Activated CD4-positive, alpha-beta T cell treated with anti-CD3 and anti-CD28 coated beads, Interleukin-2, amount 10 ng/mL, durations not matched to agents 7 days and 5 days (primary cell): ENCODE data around the gene ZNF14. TPM values are rescaled to one million over a fixed set of nuclear protein-coding genes. Genes with fewer than 3 reads are reported as not detected.
"Not testable (repeated sequence)": the region's sequence is repeated elsewhere in the genome, so short reads cannot be mapped to it uniquely, and the experiment has no call there.

ENCODE experiments used
- CTCF ChIA-PET: fragments of 350-600 bp; sonication (Branson Sonifier 250); formaldehyde crosslinking; loops from one replicate; lab custom pipeline; 2021; ENCODE audit warnings: antibody characterized with exemption; lab: Charles Lee
- POLR2A ChIA-PET: fragments of 350-600 bp; sonication (Branson Sonifier 250); formaldehyde crosslinking; loops from one replicate; lab custom pipeline; 2021; ENCODE audit warnings: antibody characterized with exemption; lab: Charles Lee
- DNase-seq: peaks from one replicate; pipeline ENCODE4 v3.0.0-alpha.2; 2020
- H3K27ac Mint-ChIP-seq: one replicate; pipeline ENCODE4 v1.8.0; 2021; ENCODE audit warnings: mild to moderate bottlenecking, moderate library complexity, mixed read lengths
- H3K27me3 Mint-ChIP-seq: one replicate; pipeline ENCODE4 v1.8.0; 2021; ENCODE audit warnings: mixed read lengths
- H3K36me3 Mint-ChIP-seq: one replicate; pipeline ENCODE4 v1.8.0; 2021; ENCODE audit warnings: low read depth, mixed read lengths
- H3K4me1 Mint-ChIP-seq: one replicate; pipeline ENCODE4 v1.8.0; 2021; ENCODE audit warnings: mixed read lengths
- H3K4me3 Mint-ChIP-seq: one replicate; pipeline ENCODE4 v1.8.0; 2021; ENCODE audit warnings: mild to moderate bottlenecking, moderate library complexity, mixed read lengths
- H3K9me3 Mint-ChIP-seq: one replicate; pipeline ENCODE4 v1.8.0; 2021; ENCODE audit warnings: mixed read lengths
- total RNA-seq, 2 experiments: library from RNA; stranded (reverse); gene quantifications; one replicate each; pipeline ENCODE4 v1.2.3, GENCODE V29; 2021

ZNF14 gene
- total RNA-seq, 2 experiments from 2014 or later = 7.9 to 8.9 TPM

- DNase-seq = peak; percentile 96
- Mint-ChIP-seq H3K36me3 (peaks cover 65% of the 10 kb centered on the region), H3K4me1 (peaks cover 33% of the 10 kb centered on the region), H3K27me3 (no peaks in the 10 kb centered on the region), H3K4me3 (peak within 1 kb of the TSS; percentile 76), H3K9me3 (peaks cover 10% of the 10 kb centered on the region), H3K27ac (peak within 1 kb of the TSS; percentile 97)
- POLR2A ChIA-PET = interaction anchor here (0.6 to 1.6 kb wide), 3 partner anchors 65 to 1833 kb away, joined by 3 to 5 read pairs (median 3); partner anchors contain the start of genes ZNF14 and ZNF93
- CTCF ChIA-PET = interaction anchor here (0.6 to 1.3 kb wide), 5 partner anchors 8 to 138 kb away, joined by 3 to 4 read pairs (median 3); no protein-coding TSS in a partner anchor
Measured at GRCh38 chr19:19668230-19669012, 64.5 kb downstream of the ZNF14 start, which contains the start of gene ZNF101. Gene ZNF101 (plus strand): TSS chr19:19668839. CDS start chr19:19668964, 125 bp downstream.

- POLR2A ChIA-PET = interaction anchor here (0.7 kb wide), 1 partner anchor 202 kb away, joined by 8 read pairs; no protein-coding TSS in a partner anchor
- Mint-ChIP-seq H3K27ac (peak overlapping the region; percentile 74), H3K4me1 (peaks cover 46% of the 10 kb centered on the region), H3K36me3 (peaks cover 59% of the 10 kb centered on the region)
- DNase-seq, H3K4me3 Mint-ChIP-seq, CTCF ChIA-PET, H3K27me3 Mint-ChIP-seq, H3K9me3 Mint-ChIP-seq: not testable (repeated sequence)
Measured at GRCh38 chr19:19665420-19665948, 67.4 kb downstream of the ZNF14 start.

- H3K9me3 Mint-ChIP-seq = peaks cover 3% of the 10 kb centered on the region
- no peaks in the 10 kb centered on the region for H3K27me3 Mint-ChIP-seq
- peak within 1 kb of the TSS; percentile 97 for H3K27ac Mint-ChIP-seq
- peak; percentile 96 for DNase-seq
- H3K36me3 Mint-ChIP-seq = peaks cover 49% of the 10 kb centered on the region
- POLR2A ChIA-PET = interaction anchor here (0.5 to 1.1 kb wide), 2 partner anchors 19 to 68 kb away, joined by 3 to 7 read pairs; no protein-coding TSS in a partner anchor
- H3K4me3 Mint-ChIP-seq = peak within 1 kb of the TSS; percentile 93
- peaks cover 38% of the 10 kb centered on the region for H3K4me1 Mint-ChIP-seq
- CTCF ChIA-PET = interaction anchor here (0.5 to 1.4 kb wide), 4 partner anchors 9 to 1358 kb away, joined by 3 read pairs; partner anchors contain the start of gene GMIP
Measured at GRCh38 chr19:19663256-19664120, 69.4 kb downstream of the ZNF14 start, which contains the start of gene ATP13A1. Gene ATP13A1 (minus strand): TSS chr19:19663676. CDS start chr19:19663666, 10 bp downstream.

GRCh38 chr19:19662871-19663255, 70.0 kb downstream of the ZNF14 start:
- Mint-ChIP-seq H3K4me3 (peak overlapping the region; percentile 93), H3K27me3 (no peaks in the 10 kb centered on the region), H3K4me1 (peaks cover 32% of the 10 kb centered on the region), H3K9me3 (peaks cover 3% of the 10 kb centered on the region), H3K36me3 (peaks cover 50% of the 10 kb centered on the region), H3K27ac (peak overlapping the region; percentile 96)
- DNase-seq = no peak
- ChIA-PET CTCF (interaction anchor here (0.5 to 1.9 kb wide), 5 partner anchors 8 to 1359 kb away, joined by 3 to 4 read pairs (median 3); partner anchors contain the start of gene GMIP), POLR2A (interaction anchor here (1.1 kb wide), 1 partner anchor 158 kb away, joined by 3 read pairs; no protein-coding TSS in a partner anchor)

GRCh38 chr19:19662344-19662743, 70.6 kb downstream of the ZNF14 start:
- Mint-ChIP-seq H3K36me3 (peaks cover 48% of the 10 kb centered on the region), H3K27ac (peak overlapping the region; percentile 96), H3K9me3 (peaks cover under 1% of the 10 kb centered on the region), H3K4me3 (peak overlapping the region; percentile 93), H3K4me1 (peaks cover 27% of the 10 kb centered on the region), H3K27me3 (no peaks in the 10 kb centered on the region)
- ChIA-PET POLR2A (interaction anchor here (0.6 to 1.1 kb wide), 2 partner anchors 76 to 159 kb away, joined by 3 read pairs; no protein-coding TSS in a partner anchor), CTCF (interaction anchor here (0.5 to 2.6 kb wide), 7 partner anchors 8 to 130 kb away, joined by 3 to 16 read pairs (median 4); partner anchors contain the start of genes GMIP and ZNF14)
- DNase-seq = no peak

- Mint-ChIP-seq H3K4me3 (peak overlapping the region; percentile 93), H3K4me1 (peaks cover 24% of the 10 kb centered on the region), H3K27ac (peak overlapping the region; percentile 96), H3K36me3 (peaks cover 49% of the 10 kb centered on the region), H3K9me3 (no peaks in the 10 kb centered on the region), H3K27me3 (no peaks in the 10 kb centered on the region)
- CTCF ChIA-PET = interaction anchor here (0.9 to 2.6 kb wide), 7 partner anchors 7 to 129 kb away, joined by 3 to 16 read pairs (median 4); partner anchors contain the start of genes GMIP and ZNF14
- DNase-seq = peak; percentile 56
- POLR2A ChIA-PET = interaction anchor here (0.6 to 1.1 kb wide), 2 partner anchors 75 to 159 kb away, joined by 3 read pairs; no protein-coding TSS in a partner anchor
Measured at GRCh38 chr19:19661675-19662251, 71.1 kb downstream of the ZNF14 start.

GRCh38 chr19:19661141-19661674, 71.7 kb downstream of the ZNF14 start:
- Mint-ChIP-seq H3K27me3 (no peaks in the 10 kb centered on the region), H3K36me3 (peaks cover 52% of the 10 kb centered on the region), H3K9me3 (no peaks in the 10 kb centered on the region), H3K4me1 (peaks cover 22% of the 10 kb centered on the region), H3K27ac (peak overlapping the region; percentile 96), H3K4me3 (peak overlapping the region; percentile 93)
- DNase-seq = no peak
- CTCF ChIA-PET = interaction anchor here (0.5 to 2.6 kb wide), 7 partner anchors 10 to 526 kb away, joined by 3 to 16 read pairs (median 5); partner anchors contain the start of gene GMIP
- POLR2A ChIA-PET = no interaction called here

Other genes starting within 250 kb of the ZNF14 start
- gene TSSK6, start 217.6 kb downstream of the ZNF14 start, total RNA-seq = 1 to 10 TPM; 3.7 to 4.4 TPM
- 100 to 1,000 TPM; 314 to 363 TPM for gene NDUFA13, start 216.9 kb downstream of the ZNF14 start, total RNA-seq
- gene YJEFN3, start 204.2 kb downstream of the ZNF14 start, total RNA-seq = 10 to 100 TPM; 12.8 to 13.2 TPM
- gene CILP2, start 194.8 kb downstream of the ZNF14 start, total RNA-seq = under 1 TPM in 1 of 2 experiments, not detected in 1; 0.25 TPM
- 10 to 100 TPM; 34.4 to 38.4 TPM for gene PBX4, start 114.4 kb downstream of the ZNF14 start, total RNA-seq
- 10 to 100 TPM; 54.1 to 59.4 TPM for gene LPAR2, start 104.9 kb downstream of the ZNF14 start, total RNA-seq
- 100 to 1,000 TPM; 101 to 111 TPM for gene GMIP, start 89.5 kb downstream of the ZNF14 start, total RNA-seq
- 100 to 1,000 TPM in 1 of 2 experiments, 10 to 100 TPM in 1; 90.1 to 105 TPM for gene ATP13A1, start 69.4 kb downstream of the ZNF14 start, total RNA-seq
- 10 to 100 TPM; 96.3 to 97.2 TPM for gene ZNF101, start 64.3 kb downstream of the ZNF14 start, total RNA-seq
- 10 to 100 TPM; 23.0 to 26.7 TPM for gene ZNF506, start 88.6 kb upstream of the ZNF14 start, total RNA-seq
- 10 to 100 TPM; 19.8 to 22.5 TPM for gene ZNF253, start 132.8 kb upstream of the ZNF14 start, total RNA-seq
- 10 to 100 TPM; 14.7 to 15.8 TPM for gene ZNF93, start 167.8 kb upstream of the ZNF14 start, total RNA-seq